WERI-Rb-1 (cell line): ENCODE measurements around the gene RIPOR3.

Source experiments
- DNase-seq: peaks from one replicate; pipeline ENCODE4 v3.0.0-alpha.2; 2020
- H3K27ac ChIP-seq: fragments of 250-450 bp; sonication (Bioruptor Pico); 2 replicates; pipeline ENCODE4 v1.5.1; 2020; ENCODE audit warnings: mild to moderate bottlenecking, moderate library complexity
- H3K27me3 ChIP-seq: fragments of 250-450 bp; sonication (Bioruptor Pico); 2 replicates; pipeline ENCODE4 v1.5.1; 2021; ENCODE audit warnings: mild to moderate bottlenecking, low read depth, moderate library complexity; ENCODE audit not compliant: insufficient read depth, severe bottlenecking
- H3K36me3 ChIP-seq: fragments of 250-450 bp; sonication (Bioruptor Pico); 2 replicates; pipeline ENCODE4 v1.5.1; 2020; ENCODE audit warnings: mild to moderate bottlenecking, moderate library complexity
- H3K4me3 ChIP-seq: 2 replicates; pipeline ENCODE4 v1.5.1; 2011; ENCODE audit warnings: low read depth, mild to moderate bottlenecking, control low read depth, low read length
- H3K9me3 ChIP-seq: fragments of 250-450 bp; sonication (Bioruptor Pico); 2 replicates; pipeline ENCODE4 v1.5.1; 2021; ENCODE audit warnings: mild to moderate bottlenecking, moderate library complexity; ENCODE audit not compliant: severe bottlenecking
- TF ChIP-seq, protein P1 (sequence below): IDR thresholded peaks from 2 replicates; pipeline ENCODE4 v1.5.1; 2011; ENCODE audit warnings: low read depth, mild to moderate bottlenecking, control low read depth, inconsistent platforms, low read length

Gene RIPOR3

DNA sequence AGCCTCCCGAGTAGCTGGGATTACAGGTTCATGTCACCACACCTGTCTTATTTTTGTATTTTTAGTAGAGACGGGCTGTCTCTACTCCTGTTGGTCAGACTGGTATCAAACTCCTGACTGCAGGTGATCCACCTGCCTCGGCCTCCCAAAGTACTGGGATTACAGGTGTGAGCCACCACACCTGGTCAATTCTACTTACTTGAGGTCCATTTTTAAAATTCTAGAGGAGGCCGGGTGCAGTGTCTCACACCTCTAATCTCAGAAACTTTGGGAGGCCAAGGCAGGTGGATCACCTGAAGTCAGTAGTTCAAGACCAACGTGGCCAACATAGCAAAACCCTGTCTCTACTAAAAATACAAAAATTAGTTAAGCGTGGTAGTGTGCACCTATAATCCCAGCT lies 7.8 kb downstream of the RIPOR3 start:
- TF ChIP-seq, protein P1, sequence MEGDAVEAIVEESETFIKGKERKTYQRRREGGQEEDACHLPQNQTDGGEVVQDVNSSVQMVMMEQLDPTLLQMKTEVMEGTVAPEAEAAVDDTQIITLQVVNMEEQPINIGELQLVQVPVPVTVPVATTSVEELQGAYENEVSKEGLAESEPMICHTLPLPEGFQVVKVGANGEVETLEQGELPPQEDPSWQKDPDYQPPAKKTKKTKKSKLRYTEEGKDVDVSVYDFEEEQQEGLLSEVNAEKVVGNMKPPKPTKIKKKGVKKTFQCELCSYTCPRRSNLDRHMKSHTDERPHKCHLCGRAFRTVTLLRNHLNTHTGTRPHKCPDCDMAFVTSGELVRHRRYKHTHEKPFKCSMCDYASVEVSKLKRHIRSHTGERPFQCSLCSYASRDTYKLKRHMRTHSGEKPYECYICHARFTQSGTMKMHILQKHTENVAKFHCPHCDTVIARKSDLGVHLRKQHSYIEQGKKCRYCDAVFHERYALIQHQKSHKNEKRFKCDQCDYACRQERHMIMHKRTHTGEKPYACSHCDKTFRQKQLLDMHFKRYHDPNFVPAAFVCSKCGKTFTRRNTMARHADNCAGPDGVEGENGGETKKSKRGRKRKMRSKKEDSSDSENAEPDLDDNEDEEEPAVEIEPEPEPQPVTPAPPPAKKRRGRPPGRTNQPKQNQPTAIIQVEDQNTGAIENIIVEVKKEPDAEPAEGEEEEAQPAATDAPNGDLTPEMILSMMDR, result no peak

DNA sequence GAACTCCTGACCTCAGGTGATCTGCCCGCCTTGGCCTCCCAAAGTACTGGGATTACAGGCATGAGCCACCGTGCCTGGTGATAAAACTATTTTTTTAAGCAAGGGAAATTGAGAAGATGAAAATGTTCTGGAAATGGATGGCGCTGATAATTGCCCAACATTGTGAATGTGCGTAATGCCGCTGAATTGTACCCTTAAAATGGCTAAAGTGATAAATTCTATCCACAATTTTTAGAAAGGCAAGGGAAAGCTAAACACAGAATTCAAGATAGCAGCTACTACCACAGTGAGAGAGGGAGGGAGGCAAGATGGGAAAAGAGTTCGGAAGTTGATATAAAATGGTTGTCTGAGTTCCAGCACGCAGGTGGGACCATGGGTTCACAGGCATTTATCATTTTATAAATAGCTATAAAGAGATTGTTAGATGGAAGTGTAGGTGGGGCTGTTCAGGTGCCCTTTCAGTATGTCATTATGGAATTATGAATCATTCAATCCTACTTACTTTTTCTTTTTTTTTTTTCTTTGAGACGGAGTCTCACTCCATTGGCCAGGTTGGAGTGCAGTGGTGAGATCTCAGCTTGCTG lies 8.3 kb downstream of the RIPOR3 start:
- DNase-seq, result no peak
- Histone ChIP-seq H3K27me3 (no peaks in the 10 kb centered on the region), H3K9me3 (no peaks in the 10 kb centered on the region), H3K4me3 (no peak overlapping the region), H3K36me3 (no peaks in the 10 kb centered on the region), H3K27ac (no peak overlapping the region)
- TF ChIP-seq, protein P1, result no peak

More for the DNA sequence above, 7.8 kb downstream of the RIPOR3 start:
- Histone ChIP-seq H3K27ac (no peak overlapping the region), H3K9me3 (no peaks in the 10 kb centered on the region), H3K27me3 (no peaks in the 10 kb centered on the region), H3K36me3 (no peaks in the 10 kb centered on the region), H3K4me3 (no peak overlapping the region)
- DNase-seq, result no peak

DNA sequence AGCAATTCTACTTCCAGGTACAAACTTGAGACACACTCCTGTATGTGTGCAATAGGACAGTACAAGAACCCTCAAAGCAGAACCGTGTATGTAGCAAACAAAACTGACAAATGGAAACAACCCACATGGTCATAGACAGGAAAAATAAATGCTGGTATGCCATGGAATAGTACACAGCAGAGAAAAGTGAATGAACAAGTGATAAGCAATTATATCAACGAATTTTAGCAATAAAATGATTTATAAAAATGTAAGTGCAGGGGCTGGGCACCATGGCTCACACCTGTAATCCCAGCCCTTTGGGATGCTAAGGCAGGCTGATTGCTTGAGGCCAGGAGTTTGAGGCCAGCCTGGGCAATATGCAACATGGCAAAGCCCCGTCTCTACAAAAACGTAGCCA lies 9.3 kb downstream of the RIPOR3 start:
- TF ChIP-seq, protein P1, result no peak
- Histone ChIP-seq H3K36me3 (no peaks in the 10 kb centered on the region), H3K27ac (no peak overlapping the region), H3K27me3 (no peaks in the 10 kb centered on the region), H3K4me3 (no peak overlapping the region), H3K9me3 (no peaks in the 10 kb centered on the region)
- no peak for DNase-seq

DNA sequence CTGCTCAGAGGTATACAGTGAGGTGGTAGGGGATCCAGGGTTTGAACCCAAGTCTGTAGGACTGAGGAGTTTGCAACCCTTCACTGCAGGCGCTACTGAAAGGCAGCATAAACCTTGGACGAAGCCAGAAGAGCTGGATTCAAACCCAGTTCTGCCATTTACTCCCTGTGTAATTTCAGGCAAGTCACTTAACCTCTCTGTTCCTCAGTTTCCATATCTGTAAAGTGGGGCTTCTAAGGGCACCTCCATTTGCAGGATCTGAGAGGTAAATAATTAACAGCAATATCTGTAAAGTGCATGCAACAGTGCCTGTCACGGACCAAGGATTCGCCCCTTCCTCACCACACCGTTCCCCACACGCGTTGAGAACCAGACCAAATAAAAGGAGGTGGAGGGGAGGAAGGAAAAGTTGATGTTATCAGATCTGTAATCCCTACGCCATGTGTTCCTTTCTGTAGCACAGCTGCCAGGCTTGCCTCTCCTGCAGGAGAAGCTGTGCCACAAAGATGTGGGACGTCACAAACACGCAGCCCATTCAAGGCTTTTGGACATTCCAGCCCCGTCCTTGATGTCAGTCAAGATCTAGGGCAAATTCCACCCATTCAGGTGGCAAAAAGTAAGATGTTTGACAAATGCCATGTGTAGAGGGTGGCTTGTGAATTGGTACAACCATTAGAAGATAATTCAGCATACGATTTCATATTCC lies 9.8 kb downstream of the RIPOR3 start:
- no peak overlapping the region for H3K4me3 ChIP-seq
- TF ChIP-seq, protein P1, result no peak
- H3K27ac ChIP-seq, result no peak overlapping the region
- no peaks in the 10 kb centered on the region for H3K27me3 ChIP-seq
- H3K36me3 ChIP-seq, result no peaks in the 10 kb centered on the region
- H3K9me3 ChIP-seq, result no peaks in the 10 kb centered on the region
- no peak for DNase-seq

DNA sequence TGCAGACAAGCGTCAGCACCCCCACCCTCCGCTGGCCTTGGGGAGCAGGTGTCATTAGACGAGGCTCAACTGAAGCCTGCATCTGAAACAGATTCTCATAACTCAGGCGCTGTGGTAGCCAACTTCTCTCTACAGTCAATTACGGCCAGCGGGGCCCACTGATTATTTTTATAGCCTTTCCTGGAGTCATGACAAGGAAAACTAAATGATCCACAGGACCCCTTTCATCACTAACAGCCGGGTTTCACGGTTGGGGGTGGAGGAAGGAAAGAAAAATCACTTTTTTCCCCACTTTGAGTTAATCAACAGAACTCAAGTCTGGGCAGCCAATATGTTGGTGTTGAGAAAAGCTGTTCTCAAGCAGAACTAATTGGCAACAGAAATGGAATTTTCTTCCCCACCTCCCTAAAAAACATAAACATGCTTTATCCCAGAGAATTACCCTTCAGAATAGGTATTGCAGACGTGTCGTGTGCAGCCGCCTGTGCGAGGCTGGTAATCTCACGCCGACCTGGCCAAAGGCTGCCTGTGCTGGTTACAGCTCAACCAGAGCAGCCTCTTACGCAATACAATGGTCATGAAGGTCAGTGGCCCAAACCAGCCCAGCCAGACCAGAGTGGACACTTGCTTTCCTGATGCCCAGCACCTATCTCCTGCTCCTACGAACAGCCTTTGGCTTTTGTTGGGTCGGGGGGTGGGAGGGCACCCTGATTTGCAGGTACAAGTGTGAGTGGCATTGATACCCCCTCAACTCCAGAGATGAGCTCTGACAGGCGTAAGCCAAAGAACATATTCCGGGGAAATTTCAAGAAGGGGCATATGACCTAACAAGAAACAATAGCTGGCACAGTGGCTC lies 11.0 kb downstream of the RIPOR3 start:
- H3K9me3 ChIP-seq, result no peaks in the 10 kb centered on the region
- H3K27ac ChIP-seq, result no peak overlapping the region
- H3K36me3 ChIP-seq, result no peaks in the 10 kb centered on the region
- TF ChIP-seq, protein P1, result no peak
- no peak for DNase-seq
- no peak overlapping the region for H3K4me3 ChIP-seq
- H3K27me3 ChIP-seq, result no peaks in the 10 kb centered on the region
